Endothelial cell of umbilical vein (primary cell): ENCODE measurements around the gene PRPF8. TPM values are rescaled to one million over a fixed set of nuclear protein-coding genes. Genes with fewer than 3 reads are reported as not detected.

Experiments used
- BruUV-seq: library from RNA; stranded (reverse); fragments of 400-500 nt; replicated peaks from 2 replicates; lab custom pipeline; 2021; lab: Mats Ljungman, UMichigan
- CTCF ChIA-PET: fragments of 300-600, 350-600 bp; sonication (Branson Sonifier 250); formaldehyde crosslinking; loops from one replicate; lab custom pipeline; 2021; ENCODE audit warnings: antibody characterized with exemption, inconsistent platforms; lab: Charles Lee
- POLR2A ChIA-PET: fragments of 300-600, 350-600 bp; sonication (Branson Sonifier 250); formaldehyde crosslinking; loops from one replicate; lab custom pipeline; 2021; ENCODE audit warnings: antibody characterized with exemption, inconsistent platforms; lab: Charles Lee
- DNase-seq: peaks from one replicate; pipeline ENCODE4 v3.0.0-alpha.2; 2011; ENCODE audit warnings: low read depth, low spot score
- FAIRE-seq: peaks from 2 replicates; lab custom pipeline; 2011; peaks lifted over from hg19 to GRCh38; lab: Jason Lieb, UNC
- H2AFZ ChIP-seq: 2 replicates; pipeline ENCODE4 v1.6.0; 2012; ENCODE audit warnings: low read depth, low read length, control low read depth, inconsistent platforms
- H3K27ac ChIP-seq: 2 replicates; pipeline ENCODE4 v1.5.1; 2011; ENCODE audit warnings: low read depth, mild to moderate bottlenecking, control low read depth, low read length, moderate library complexity; ENCODE audit not compliant: insufficient read depth
- H3K27me3 ChIP-seq, 2 experiments: 2 replicates each; pipeline versions ENCODE4 v1.6.0 to v1.6.1; 2011; ENCODE audit warnings: low read length in 2 of 2, mixed read lengths in 1 of 2; ENCODE audit not compliant: control insufficient read depth in 2 of 2, insufficient read depth in 2 of 2
- H3K36me3 ChIP-seq, 2 experiments: 2 replicates in 1 of 2; 3 replicates in 1 of 2; pipeline ENCODE4 v1.5.1; 2011; ENCODE audit warnings: low read length in 2 of 2, mild to moderate bottlenecking in 1 of 2, moderate library complexity in 1 of 2; ENCODE audit not compliant: control insufficient read depth in 2 of 2, insufficient read depth in 2 of 2; ENCODE audit errors: extremely low read depth in 1 of 2
- H3K4me1 ChIP-seq: 3 replicates; pipeline ENCODE4 v1.5.1; 2011; ENCODE audit warnings: mild to moderate bottlenecking, low read length; ENCODE audit not compliant: control insufficient read depth, insufficient read depth; ENCODE audit errors: extremely low read depth
- H3K4me2 ChIP-seq: 2 replicates; pipeline ENCODE4 v1.6.1; 2011; ENCODE audit warnings: low read length, control low read depth, mixed read lengths; ENCODE audit not compliant: insufficient read depth
- H3K4me3 ChIP-seq, 3 experiments: fragments of 200-600 bp in 1 of 3; sonication (generic), shearing (Covaris generic) in 1 of 3; replicated peaks in 1 of 3; 2 replicates each; pipeline ENCODE4 v1.5.1; 2011 to 2016; ENCODE audit warnings: control low read depth in 3 of 3, low read length in 3 of 3, mild to moderate bottlenecking in 2 of 3, inconsistent platforms in 1 of 3, low read depth in 1 of 3, moderate library complexity in 1 of 3; ENCODE audit not compliant: insufficient read depth in 1 of 3
- H3K79me2 ChIP-seq: 2 replicates; pipeline ENCODE4 v1.6.0; 2012; ENCODE audit warnings: low read length, inconsistent platforms; ENCODE audit not compliant: control insufficient read depth, insufficient read depth
- H3K9ac ChIP-seq: replicated peaks from 2 replicates; pipeline ENCODE3; 2011; ENCODE audit warnings: low read length, control low read depth; ENCODE audit not compliant: insufficient read depth; ENCODE audit errors: extremely low read depth
- H3K9me1 ChIP-seq: replicated peaks from 3 replicates; pipeline ENCODE4 v1.6.0; 2011; ENCODE audit warnings: mild to moderate bottlenecking, low read length; ENCODE audit not compliant: control insufficient read depth, insufficient read depth; ENCODE audit errors: extremely low read depth
- H3K9me3 ChIP-seq: replicated peaks from 2 replicates; pipeline ENCODE4 v1.5.1; 2012; ENCODE audit warnings: low read length, inconsistent platforms; ENCODE audit not compliant: control insufficient read depth, insufficient read depth
- H4K20me1 ChIP-seq: replicated peaks from 2 replicates; pipeline ENCODE3; 2011; ENCODE audit warnings: mild to moderate bottlenecking, low read length; ENCODE audit not compliant: control insufficient read depth, insufficient read depth; ENCODE audit errors: extremely low read depth
- EZH2 ChIP-seq: IDR thresholded peaks from 2 replicates; pipeline ENCODE4 v1.6.1; 2012; ENCODE audit warnings: borderline replicate concordance, low read depth, mild to moderate bottlenecking, moderate library complexity, low read length, inconsistent platforms; ENCODE audit not compliant: severe bottlenecking
- FOS ChIP-seq: IDR thresholded peaks from 2 replicates; pipeline ENCODE4 v1.6.1; 2011; ENCODE audit warnings: mild to moderate bottlenecking, low read length, moderate library complexity, borderline replicate concordance; ENCODE audit not compliant: insufficient read depth
- GATA2 ChIP-seq: IDR thresholded peaks from 2 replicates; pipeline ENCODE4 v1.7.0; 2011; ENCODE audit warnings: low read depth, mild to moderate bottlenecking, moderate library complexity, mixed read lengths, low read length; ENCODE audit not compliant: insufficient read length, insufficient read depth
- JUN ChIP-seq: IDR thresholded peaks from 2 replicates; pipeline ENCODE4 v1.6.1; 2011; ENCODE audit warnings: borderline replicate concordance, low read depth; ENCODE audit not compliant: insufficient read length, insufficient read depth
- MYC ChIP-seq: IDR thresholded peaks from one replicate; pipeline ENCODE4 v1.6.1; 2011; ENCODE audit warnings: mild to moderate bottlenecking, low read depth, low read length
- POLR2A ChIP-seq: IDR thresholded peaks from 2 replicates; pipeline ENCODE4 v1.6.1; 2012; ENCODE audit warnings: low read depth, mild to moderate bottlenecking, control low read depth, low read length
- POLR2AphosphoS5 ChIP-seq: IDR thresholded peaks from 2 replicates; pipeline ENCODE4 v1.6.1; 2012; ENCODE audit warnings: low read depth, mild to moderate bottlenecking, control low read depth, low read length, moderate library complexity; ENCODE audit not compliant: insufficient read depth
- dilution Hi-C: fragments of 300-500 bp; cut with MboI; formaldehyde crosslinking; loops from one replicate; pipeline ENCODE4 v1.15.0; 2019; ENCODE audit warnings: low sequenced_read_pairs; ENCODE audit not compliant: extremely low pct_ligation_motif_present
- intact Hi-C: fragments of 100-400 bp; cut with micrococcal nuclease; formaldehyde crosslinking; loops from one replicate; pipeline ENCODE4 v1.10.0; 2022
- polyA plus RNA-seq, 4 experiments: library from polyadenylated mRNA; depleted of rRNA in 3 of 4; stranded (reverse) in 3 of 4; unstranded in 1 of 4; fragments of >200 nt; gene quantifications; 2 replicates each; pipeline versions ENCODE4 v1.2.1 to v1.2.3, GENCODE V29; 2011 to 2012; ENCODE audit warnings: missing spikeins in 1 of 4
- total RNA-seq: library from RNA; stranded (reverse); gene quantifications from 2 replicates; pipeline ENCODE4 v1.2.3, GENCODE V29; 2021
- TF ChIP-seq, protein P1 (sequence below), 2 donors: IDR thresholded peaks; 1 replicate in 1 of 2; 2 replicates in 1 of 2; pipeline ENCODE4 v1.5.1; 2011; ENCODE audit warnings: low read length in 2 of 2, mild to moderate bottlenecking in 2 of 2, moderate library complexity in 2 of 2, control low read depth in 1 of 2, inconsistent platforms in 1 of 2, low read depth in 1 of 2; ENCODE audit not compliant: insufficient read depth in 1 of 2; ENCODE audit errors: extremely low read depth in 1 of 2
- TF ChIP-seq, protein P2 (sequence below): IDR thresholded peaks from 2 replicates; pipeline ENCODE4 v1.6.1; 2011; ENCODE audit not compliant: insufficient read depth, insufficient read length

PRPF8 gene
- total and polyA plus RNA-seq, 2 donors (not counting 3 experiments of a cell fraction or from before 2014, with no cell fraction given) = 215 to 301 TPM

DNA sequence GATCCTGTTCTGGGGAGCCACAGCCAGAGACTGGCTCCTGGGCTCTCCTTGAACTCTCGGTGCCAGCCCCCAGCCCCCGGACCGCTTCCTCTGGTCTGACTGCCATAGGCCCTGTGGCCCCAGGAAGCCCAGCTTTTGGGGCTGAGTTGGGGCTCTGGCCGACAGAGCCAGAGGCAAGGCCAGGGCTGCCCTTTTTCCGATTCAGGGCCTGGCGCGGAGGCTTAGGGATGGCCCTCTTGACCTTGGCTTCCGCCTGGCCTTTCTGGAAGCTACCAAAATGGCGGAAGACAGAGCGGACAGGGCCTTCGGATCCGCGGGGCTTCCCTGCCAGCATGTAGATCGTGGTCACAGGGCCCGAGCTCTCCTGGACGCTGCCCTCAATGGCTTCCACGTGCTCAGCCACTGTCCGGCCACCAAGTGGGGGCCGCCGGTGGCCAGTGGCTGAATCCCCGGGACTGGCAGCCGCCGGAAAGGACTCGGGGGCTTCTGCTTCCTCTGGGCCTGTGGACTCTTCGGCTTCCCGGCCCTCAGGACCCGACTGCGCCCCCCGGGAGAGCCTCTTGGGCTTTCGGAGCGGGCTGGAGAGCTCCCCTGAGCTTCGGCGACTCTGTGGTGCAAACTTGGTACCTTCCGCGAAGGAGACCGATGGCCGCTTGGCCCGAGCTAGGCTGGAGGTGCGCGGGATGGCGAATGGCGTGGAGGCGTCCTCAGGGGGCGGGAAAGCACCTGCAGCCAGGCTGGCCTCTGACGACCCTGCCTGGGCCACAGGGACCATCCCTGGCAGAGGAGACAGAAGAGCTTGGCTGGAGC lies 49.6 kb downstream of the PRPF8 start:
- Histone ChIP-seq H3K9me3 (no peaks in the 10 kb centered on the region), H4K20me1 (no peaks in the 10 kb centered on the region), H3K4me3 (no peak overlapping the region), H2AFZ (no peak overlapping the region), H3K27me3 (no peaks in the 10 kb centered on the region), H3K4me1 (no peaks in the 10 kb centered on the region), H3K9me1 (no peaks in the 10 kb centered on the region), H3K79me2 (no peaks in the 10 kb centered on the region), H3K36me3 (peaks cover 2 to 42% of the 10 kb centered on the region in 2 experiments), H3K27ac (no peak overlapping the region), H3K4me2 (no peak overlapping the region), H3K9ac (no peak overlapping the region)
- POLR2A ChIA-PET = no interaction called here
- DNase-seq = no peak
- CTCF ChIA-PET = interaction anchor here (0.7 to 1.4 kb wide), 3 partner anchors 10 to 61 kb away, joined by 3 to 4 read pairs (median 3); partner anchors contain the start of gene RILP
- no TSS peak for BruUV-seq
- TF ChIP-seq MYC (no peak), JUN (no peak), FOS (no peak), POLR2A (no peak), GATA2 (no peak), POLR2AphosphoS5 (no peak), EZH2 (no peak)
- TF ChIP-seq, protein P1, sequence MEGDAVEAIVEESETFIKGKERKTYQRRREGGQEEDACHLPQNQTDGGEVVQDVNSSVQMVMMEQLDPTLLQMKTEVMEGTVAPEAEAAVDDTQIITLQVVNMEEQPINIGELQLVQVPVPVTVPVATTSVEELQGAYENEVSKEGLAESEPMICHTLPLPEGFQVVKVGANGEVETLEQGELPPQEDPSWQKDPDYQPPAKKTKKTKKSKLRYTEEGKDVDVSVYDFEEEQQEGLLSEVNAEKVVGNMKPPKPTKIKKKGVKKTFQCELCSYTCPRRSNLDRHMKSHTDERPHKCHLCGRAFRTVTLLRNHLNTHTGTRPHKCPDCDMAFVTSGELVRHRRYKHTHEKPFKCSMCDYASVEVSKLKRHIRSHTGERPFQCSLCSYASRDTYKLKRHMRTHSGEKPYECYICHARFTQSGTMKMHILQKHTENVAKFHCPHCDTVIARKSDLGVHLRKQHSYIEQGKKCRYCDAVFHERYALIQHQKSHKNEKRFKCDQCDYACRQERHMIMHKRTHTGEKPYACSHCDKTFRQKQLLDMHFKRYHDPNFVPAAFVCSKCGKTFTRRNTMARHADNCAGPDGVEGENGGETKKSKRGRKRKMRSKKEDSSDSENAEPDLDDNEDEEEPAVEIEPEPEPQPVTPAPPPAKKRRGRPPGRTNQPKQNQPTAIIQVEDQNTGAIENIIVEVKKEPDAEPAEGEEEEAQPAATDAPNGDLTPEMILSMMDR (IDR thresholded peaks at IDR 0.05; ENCODE audit: extremely low read depth in 1 of 2, insufficient read depth in 1 of 2, low read depth in 1 of 2, low read length in 2 of 2) = no peak
- TF ChIP-seq, protein P2, sequence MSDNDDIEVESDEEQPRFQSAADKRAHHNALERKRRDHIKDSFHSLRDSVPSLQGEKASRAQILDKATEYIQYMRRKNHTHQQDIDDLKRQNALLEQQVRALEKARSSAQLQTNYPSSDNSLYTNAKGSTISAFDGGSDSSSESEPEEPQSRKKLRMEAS = no peak
- dilution Hi-C loops (no loop called here), intact Hi-C loops (no loop called here)
- no peak for FAIRE-seq
